Liver (tissue), 9 donors: ENCODE results near the gene HMG20B. TPM values are rescaled to one million over a fixed set of nuclear protein-coding genes. Genes with fewer than 3 reads are reported as not detected.

ENCODE experiments used
- DNase-seq: peaks from one replicate; pipeline ENCODE4 v3.0.0-alpha.2; 2017; ENCODE audit warnings: low spot score
- H3K27ac ChIP-seq, 2 donors: one replicate each; pipeline ENCODE4 v1.7.0; 2013; ENCODE audit warnings: inconsistent platforms in 2 of 2, low read length in 2 of 2, control low read depth in 1 of 2, low read depth in 1 of 2, mild to moderate bottlenecking in 1 of 2
- H3K27me3 ChIP-seq, 4 donors: one replicate each; pipeline versions ENCODE4 v1.6.1 to v1.7.0; 2013; ENCODE audit warnings: low read length in 3 of 4, inconsistent platforms in 1 of 4, mild to moderate bottlenecking in 1 of 4, moderate library complexity in 1 of 4; ENCODE audit not compliant: control insufficient read depth in 4 of 4, insufficient read depth in 4 of 4
- H3K36me3 ChIP-seq, 4 donors: one replicate each; pipeline versions ENCODE4 v1.6.1 to v1.7.0; 2013; ENCODE audit warnings: low read length in 3 of 4, mild to moderate bottlenecking in 3 of 4, low read depth in 1 of 4, moderate library complexity in 1 of 4; ENCODE audit not compliant: control insufficient read depth in 4 of 4, insufficient read depth in 3 of 4
- H3K4me1 ChIP-seq, 4 donors: one replicate each; pipeline versions ENCODE4 v1.6.1 to v1.7.0; 2013; ENCODE audit warnings: low read length in 3 of 4, mild to moderate bottlenecking in 3 of 4, moderate library complexity in 1 of 4; ENCODE audit not compliant: control insufficient read depth in 4 of 4, insufficient read depth in 4 of 4
- H3K4me3 ChIP-seq, 3 donors: one replicate each; pipeline versions ENCODE4 v1.6.1 to v1.7.0; 2013; ENCODE audit warnings: low read length in 3 of 3, control low read depth in 1 of 3, low read depth in 1 of 3, mild to moderate bottlenecking in 1 of 3
- H3K9ac ChIP-seq, 2 donors: one replicate each; pipeline ENCODE4 v1.7.0; 2013; ENCODE audit warnings: low read length in 2 of 2, mild to moderate bottlenecking in 2 of 2, moderate library complexity in 2 of 2, control low read depth in 1 of 2, low read depth in 1 of 2
- H3K9me3 ChIP-seq, 4 donors: one replicate each; pipeline versions ENCODE4 v1.6.1 to v1.7.0; 2013; ENCODE audit warnings: low read length in 3 of 4; ENCODE audit not compliant: control insufficient read depth in 4 of 4
- ATF3 ChIP-seq: IDR thresholded peaks from 2 replicates; pipeline ENCODE4 v1.6.1; 2016; ENCODE audit warnings: antibody characterized with exemption
- EGR1 ChIP-seq, 2 donors: IDR thresholded peaks; 2 replicates each; pipeline ENCODE4 v1.6.1; 2016 to 2018; ENCODE audit warnings: antibody characterized with exemption in 2 of 2, low read depth in 2 of 2
- FOXA1 ChIP-seq: IDR thresholded peaks from 2 replicates; pipeline ENCODE4 v1.6.1; 2016; ENCODE audit warnings: antibody characterized with exemption
- FOXA2 ChIP-seq: IDR thresholded peaks from 2 replicates; pipeline ENCODE4 v1.6.1; 2016; ENCODE audit warnings: antibody characterized with exemption
- GABPA ChIP-seq, 2 donors: IDR thresholded peaks in 1 of 2; conservative IDR thresholded peaks in 1 of 2; 2 replicates each; pipeline ENCODE4 v1.6.1; 2016; ENCODE audit warnings: antibody characterized with exemption in 2 of 2, mild to moderate bottlenecking in 1 of 2, moderate library complexity in 1 of 2
- HNF4A ChIP-seq, 2 donors: conservative IDR thresholded peaks; 2 replicates each; pipeline ENCODE4 v1.6.1; 2016; ENCODE audit warnings: antibody characterized with exemption in 2 of 2, mild to moderate bottlenecking in 2 of 2
- HNF4G ChIP-seq: IDR thresholded peaks from 2 replicates; pipeline ENCODE4 v1.6.1; 2016; ENCODE audit warnings: antibody characterized with exemption
- JUND ChIP-seq, 2 donors: IDR thresholded peaks; 2 replicates each; pipeline ENCODE4 v1.6.1; 2016; ENCODE audit warnings: antibody characterized with exemption in 2 of 2
- MAX ChIP-seq: IDR thresholded peaks from 2 replicates; pipeline ENCODE4 v1.6.1; 2016; ENCODE audit warnings: antibody characterized with exemption
- RAD21 ChIP-seq, 2 donors: IDR thresholded peaks; 2 replicates each; pipeline ENCODE4 v1.6.1; 2016; ENCODE audit warnings: antibody characterized with exemption in 2 of 2, mild to moderate bottlenecking in 2 of 2
- REST ChIP-seq: IDR thresholded peaks from 2 replicates; pipeline ENCODE4 v1.6.1; 2016; ENCODE audit warnings: antibody characterized with exemption, mild to moderate bottlenecking
- RXRA ChIP-seq, 2 donors: IDR thresholded peaks; 2 replicates each; pipeline ENCODE4 v1.6.1; 2017 to 2018; ENCODE audit warnings: antibody characterized with exemption in 2 of 2, mild to moderate bottlenecking in 1 of 2
- SP1 ChIP-seq: IDR thresholded peaks from 2 replicates; pipeline ENCODE4 v1.6.1; 2018; ENCODE audit warnings: antibody characterized with exemption, mild to moderate bottlenecking
- TAF1 ChIP-seq: conservative IDR thresholded peaks from 2 replicates; pipeline ENCODE4 v1.6.1; 2016; ENCODE audit warnings: antibody characterized with exemption, mild to moderate bottlenecking
- YY1 ChIP-seq: IDR thresholded peaks from 2 replicates; pipeline ENCODE4 v1.6.1; 2016; ENCODE audit warnings: antibody characterized with exemption, mild to moderate bottlenecking
- ZBTB33 ChIP-seq: IDR thresholded peaks from 2 replicates; pipeline ENCODE4 v1.6.1; 2016; ENCODE audit warnings: antibody characterized with exemption
- WGBS: extraction: QIAGEN DNeasy Blood & Tissue Kit; methylation state at CpG from one replicate; pipeline ENCODE4 v1.1.7; 2013; 5-methylcytosine and 5-hydroxymethylcytosine counted together
- polyA plus RNA-seq, 2 donors: library from polyadenylated mRNA; stranded (reverse) in 1 of 2; unstranded in 1 of 2; fragments of 200-250 nt in 1 of 2; fragments of >200 nt in 1 of 2; fragmentation: Nextera tagmentation in 1 of 2; extraction: Ambion mirVana in 1 of 2; gene quantifications; one replicate each; pipeline versions ENCODE4 v1.2.1 to v1.2.3, GENCODE V29; 2013 to 2015
- total RNA-seq, 2 donors: library from RNA; depleted of rRNA; stranded (reverse); fragments of >200 nt; gene quantifications; one replicate each; pipeline ENCODE4 v1.2.3, GENCODE V29; 2014
- TF ChIP-seq, protein P1 (sequence below): fragments of 150-350 bp; IDR thresholded peaks from 2 replicates; pipeline ENCODE4 v1.5.1; 2017; ENCODE audit warnings: improper control_type of control experiment, low read depth, low read length; ENCODE audit not compliant: missing input control
- donor health status: healthy.
- donor health status: healthy.
- donor health status: healthy.
- donor health status: healthy.
- donor health status: healthy.

Gene HMG20B
- total and polyA plus RNA-seq, 4 donors: 28.6 to 35.1 (median 30.5) TPM

GRCh38 chr19:3604987-3605343 lies 32.2 kb downstream of the HMG20B start:
- DNase-seq: no peak
- no peak for TF ChIP-seq RXRA (IDR thresholded peaks at IDR 0.05)
- TF ChIP-seq GABPA (IDR thresholded peaks at IDR 0.05 in 1 of 2, conservative IDR thresholded peaks at IDR 0.05 in 1 of 2): no peak
- no peak for TF ChIP-seq HNF4G
- TF ChIP-seq SP1: no peak
- no peak for TF ChIP-seq YY1
- no peak for TF ChIP-seq TAF1
- TF ChIP-seq ATF3: no peak
- TF ChIP-seq, protein P1, sequence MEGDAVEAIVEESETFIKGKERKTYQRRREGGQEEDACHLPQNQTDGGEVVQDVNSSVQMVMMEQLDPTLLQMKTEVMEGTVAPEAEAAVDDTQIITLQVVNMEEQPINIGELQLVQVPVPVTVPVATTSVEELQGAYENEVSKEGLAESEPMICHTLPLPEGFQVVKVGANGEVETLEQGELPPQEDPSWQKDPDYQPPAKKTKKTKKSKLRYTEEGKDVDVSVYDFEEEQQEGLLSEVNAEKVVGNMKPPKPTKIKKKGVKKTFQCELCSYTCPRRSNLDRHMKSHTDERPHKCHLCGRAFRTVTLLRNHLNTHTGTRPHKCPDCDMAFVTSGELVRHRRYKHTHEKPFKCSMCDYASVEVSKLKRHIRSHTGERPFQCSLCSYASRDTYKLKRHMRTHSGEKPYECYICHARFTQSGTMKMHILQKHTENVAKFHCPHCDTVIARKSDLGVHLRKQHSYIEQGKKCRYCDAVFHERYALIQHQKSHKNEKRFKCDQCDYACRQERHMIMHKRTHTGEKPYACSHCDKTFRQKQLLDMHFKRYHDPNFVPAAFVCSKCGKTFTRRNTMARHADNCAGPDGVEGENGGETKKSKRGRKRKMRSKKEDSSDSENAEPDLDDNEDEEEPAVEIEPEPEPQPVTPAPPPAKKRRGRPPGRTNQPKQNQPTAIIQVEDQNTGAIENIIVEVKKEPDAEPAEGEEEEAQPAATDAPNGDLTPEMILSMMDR: no peak
- TF ChIP-seq RAD21 (IDR thresholded peaks at IDR 0.05): no peak
- TF ChIP-seq EGR1 (IDR thresholded peaks at IDR 0.05; ENCODE audit: low read depth in 2 of 2): no peak
- TF ChIP-seq JUND (IDR thresholded peaks at IDR 0.05): no peak
- no peak for TF ChIP-seq ZBTB33
- TF ChIP-seq FOXA1: no peak
- no peak for TF ChIP-seq MAX
- Histone ChIP-seq H3K27me3 (no peaks in the 10 kb centered on the region), H3K4me3 (peak overlapping the region in 2 of 3 donors; percentile 3 to 16), H3K27ac (peak overlapping the region; percentile 55 to 63), H3K9ac (no peak overlapping the region), H3K9me3 (no peaks in the 10 kb centered on the region), H3K4me1 (peaks cover 0 to 8% (median 4%) of the 10 kb centered on the region in 4 donors), H3K36me3 (no peaks in the 10 kb centered on the region)
- 66% methylated on average over 11 of the region's 11 CpGs for WGBS

- Histone ChIP-seq H3K27ac (peak overlapping the region in 1 of 2 donors; percentile 63), H3K4me3 (peak overlapping the region in 2 of 3 donors; percentile 16 to 55), H3K36me3 (peaks cover 0 to 1% (median 0%) of the 10 kb centered on the region in 4 donors), H3K9ac (no peak overlapping the region), H3K27me3 (no peaks in the 10 kb centered on the region), H3K9me3 (no peaks in the 10 kb centered on the region), H3K4me1 (peaks cover 0 to 8% (median 4%) of the 10 kb centered on the region in 4 donors)
- 74% methylated on average over 3 of the region's 3 CpGs for WGBS
- no peak for DNase-seq
- TF ChIP-seq ATF3: no peak
- TF ChIP-seq SP1: no peak
- no peak for TF ChIP-seq REST
- TF ChIP-seq ZBTB33: no peak
- TF ChIP-seq MAX: no peak
- TF ChIP-seq, protein P1: no peak
- TF ChIP-seq JUND (IDR thresholded peaks at IDR 0.05): no peak
- TF ChIP-seq RXRA (IDR thresholded peaks at IDR 0.05): no peak
- TF ChIP-seq HNF4A (conservative IDR thresholded peaks at IDR 0.05): no peak
- no peak for TF ChIP-seq FOXA2
- no peak for TF ChIP-seq TAF1
- no peak for TF ChIP-seq YY1
- no peak for TF ChIP-seq HNF4G
- TF ChIP-seq FOXA1: no peak
- no peak for TF ChIP-seq GABPA (IDR thresholded peaks at IDR 0.05 in 1 of 2, conservative IDR thresholded peaks at IDR 0.05 in 1 of 2)
- TF ChIP-seq RAD21 (IDR thresholded peaks at IDR 0.05): no peak
These were observed 32.6 kb downstream of the HMG20B start for GRCh38 chr19:3605361-3605760.
